HG03135 (cell line): Measurements from ENCODE around the gene FAM168B.

Source experiments
- ATAC-seq: cut with Tn5 transposase; IDR thresholded peaks from one replicate; pipeline ENCODE4 v1.9.1; 2021; ENCODE audit warnings: mild to moderate bottlenecking, moderate library complexity; ENCODE audit not compliant: unreplicated experiment

FAM168B gene

GRCh38 chr2:131040661-131041401 is 52.4 kb downstream of the FAM168B start:
- no peak for ATAC-seq

GRCh38 chr2:131039908-131040660 is 53.2 kb downstream of the FAM168B start:
- ATAC-seq, result no peak

- no peak for ATAC-seq
Measured at GRCh38 chr2:131039535-131039907, 53.7 kb downstream of the FAM168B start.

- no peak for ATAC-seq
Measured at GRCh38 chr2:131039101-131039440, 54.2 kb downstream of the FAM168B start.

- ATAC-seq, result no peak
Measured at GRCh38 chr2:131038258-131039100, 54.8 kb downstream of the FAM168B start.

- no peak for ATAC-seq
Measured at GRCh38 chr2:131037398-131038257, 55.6 kb downstream of the FAM168B start.

GRCh38 chr2:131036696-131037397 is 56.4 kb downstream of the FAM168B start:
- ATAC-seq, result no peak

GRCh38 chr2:131036269-131036668 is 57.0 kb downstream of the FAM168B start:
- no peak for ATAC-seq

- ATAC-seq, result no peak
Measured at GRCh38 chr2:131035826-131036231, 57.4 kb downstream of the FAM168B start.

GRCh38 chr2:131035112-131035825 is 58.0 kb downstream of the FAM168B start:
- ATAC-seq, result no peak

- ATAC-seq, result no peak
Measured at GRCh38 chr2:131034122-131035051, 58.9 kb downstream of the FAM168B start.

- no peak for ATAC-seq
Measured at GRCh38 chr2:131033786-131034121, 59.5 kb downstream of the FAM168B start.

GRCh38 chr2:131032393-131032836 is 60.8 kb downstream of the FAM168B start:
- no peak for ATAC-seq

GRCh38 chr2:131031875-131032274 is 61.4 kb downstream of the FAM168B start:
- ATAC-seq, result no peak

- ATAC-seq, result no peak
Measured at GRCh38 chr2:131031431-131031841, 61.8 kb downstream of the FAM168B start.

- ATAC-seq, result no peak
Measured at GRCh38 chr2:131030478-131030971, 62.7 kb downstream of the FAM168B start.

GRCh38 chr2:131029812-131030211 is 63.4 kb downstream of the FAM168B start:
- no peak for ATAC-seq
